IPS-18a (cell line): ENCODE results near the gene FUOM.
"Not testable (repeated sequence)": the region's sequence is repeated elsewhere in the genome, so short reads cannot be mapped to it uniquely, and the experiment has no call there.

Experiments
- H3K27ac ChIP-seq: one replicate; pipeline ENCODE4 v1.5.1; 2013; ENCODE audit warnings: low read length
- H3K27me3 ChIP-seq: one replicate; pipeline ENCODE4 v1.6.1; 2013; ENCODE audit warnings: mild to moderate bottlenecking, low read length; ENCODE audit not compliant: control insufficient read depth, insufficient read depth
- H3K36me3 ChIP-seq: one replicate; pipeline ENCODE4 v1.6.1; 2013; ENCODE audit warnings: low read depth, low read length; ENCODE audit not compliant: control insufficient read depth
- H3K4me1 ChIP-seq: one replicate; pipeline ENCODE4 v1.6.1; 2013; ENCODE audit warnings: low read depth, low read length; ENCODE audit not compliant: control insufficient read depth
- H3K4me3 ChIP-seq: one replicate; pipeline ENCODE4 v1.5.1; 2013; ENCODE audit warnings: low read length
- H3K9ac ChIP-seq: one replicate; pipeline ENCODE4 v1.6.1; 2013; ENCODE audit warnings: mild to moderate bottlenecking, low read length, moderate library complexity
- H3K9me3 ChIP-seq: one replicate; pipeline ENCODE4 v1.6.1; 2013; ENCODE audit warnings: low read depth, low read length; ENCODE audit not compliant: control insufficient read depth

The FUOM gene

DNA sequence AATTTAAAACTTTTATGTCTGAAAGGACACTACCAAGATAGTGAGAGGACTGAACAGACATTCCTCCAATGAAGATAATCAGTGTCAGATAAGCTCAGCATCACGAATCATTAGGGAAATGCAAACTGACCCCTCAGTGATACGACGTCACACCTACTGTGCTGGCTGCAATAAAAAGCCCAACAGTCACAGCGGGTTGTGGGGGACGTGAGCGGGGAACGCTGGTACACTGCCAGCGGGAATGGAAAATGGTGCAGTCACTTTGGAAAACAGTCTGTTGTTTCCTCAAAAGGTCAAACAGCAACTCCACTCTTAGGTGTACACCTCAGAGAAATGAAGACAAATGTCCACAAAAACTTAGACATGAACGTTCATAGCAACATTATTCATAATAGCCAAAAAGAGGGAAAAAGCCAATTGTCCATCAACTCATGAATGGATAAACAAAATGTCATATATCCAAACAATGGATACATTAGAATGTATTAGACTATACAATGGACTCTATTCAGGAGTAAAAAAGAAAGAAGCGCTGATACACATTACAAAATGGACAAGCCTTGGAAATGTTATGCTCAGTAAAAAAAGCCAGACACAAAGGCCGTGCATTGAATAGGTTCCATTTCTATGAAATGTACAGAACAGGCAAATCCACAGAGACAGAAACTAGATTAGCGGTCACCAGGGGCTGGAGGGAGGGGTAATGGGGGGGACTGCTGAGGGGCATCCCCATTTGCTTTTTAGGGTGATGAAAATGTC is 17.7 kb upstream of the FUOM start:
- no peaks in the 10 kb centered on the region for H3K9me3 ChIP-seq
- peaks cover 2% of the 10 kb centered on the region for H3K36me3 ChIP-seq
- H3K27ac ChIP-seq, result no peak overlapping the region
- peaks cover 57% of the 10 kb centered on the region for H3K27me3 ChIP-seq
- H3K9ac ChIP-seq, result no peak overlapping the region
- no peak overlapping the region for H3K4me3 ChIP-seq
- peaks cover 2% of the 10 kb centered on the region for H3K4me1 ChIP-seq

- H3K4me1 ChIP-seq, result peaks cover 2% of the 10 kb centered on the region
- H3K36me3 ChIP-seq, result peaks cover 22% of the 10 kb centered on the region
- H3K9me3 ChIP-seq, result no peaks in the 10 kb centered on the region
- peak within 1 kb of the TSS; percentile 52 for H3K9ac ChIP-seq
- H3K27me3 ChIP-seq, result peaks cover 46% of the 10 kb centered on the region
- H3K4me3 ChIP-seq, result peak within 1 kb of the TSS; percentile 66
- no peak within 1 kb of the TSS for H3K27ac ChIP-seq
Measured at GRCh38 chr10:133373174-133374090, 15.6 kb upstream of the FUOM start, which contains the start of gene ECHS1. Gene ECHS1, minus strand, starts transcription at chr10:133373354. Its CDS starts 21 bp downstream, at chr10:133373333.

- Histone ChIP-seq H3K9me3 (no peaks in the 10 kb centered on the region), H3K4me3 (no peak overlapping the region), H3K27me3 (peaks cover 37% of the 10 kb centered on the region), H3K36me3 (peaks cover 25% of the 10 kb centered on the region), H3K9ac (no peak overlapping the region), H3K27ac (no peak overlapping the region), H3K4me1 (no peaks in the 10 kb centered on the region)
Measured at GRCh38 chr10:133372507-133372906, 14.7 kb upstream of the FUOM start.

GRCh38 chr10:133370030-133370786 is 12.4 kb upstream of the FUOM start:
- Histone ChIP-seq H3K27me3 (peaks cover 14% of the 10 kb centered on the region), H3K4me3 (no peak overlapping the region), H3K4me1 (no peaks in the 10 kb centered on the region), H3K36me3 (peaks cover 40% of the 10 kb centered on the region), H3K27ac (no peak overlapping the region), H3K9ac (no peak overlapping the region), H3K9me3 (no peaks in the 10 kb centered on the region)

GRCh38 chr10:133368153-133368552 is 10.3 kb upstream of the FUOM start:
- Histone ChIP-seq H3K4me3 (no peak overlapping the region), H3K36me3 (peaks cover 54% of the 10 kb centered on the region), H3K27me3 (no peaks in the 10 kb centered on the region), H3K9ac (no peak overlapping the region), H3K9me3 (no peaks in the 10 kb centered on the region), H3K4me1 (no peaks in the 10 kb centered on the region), H3K27ac (no peak overlapping the region)

DNA sequence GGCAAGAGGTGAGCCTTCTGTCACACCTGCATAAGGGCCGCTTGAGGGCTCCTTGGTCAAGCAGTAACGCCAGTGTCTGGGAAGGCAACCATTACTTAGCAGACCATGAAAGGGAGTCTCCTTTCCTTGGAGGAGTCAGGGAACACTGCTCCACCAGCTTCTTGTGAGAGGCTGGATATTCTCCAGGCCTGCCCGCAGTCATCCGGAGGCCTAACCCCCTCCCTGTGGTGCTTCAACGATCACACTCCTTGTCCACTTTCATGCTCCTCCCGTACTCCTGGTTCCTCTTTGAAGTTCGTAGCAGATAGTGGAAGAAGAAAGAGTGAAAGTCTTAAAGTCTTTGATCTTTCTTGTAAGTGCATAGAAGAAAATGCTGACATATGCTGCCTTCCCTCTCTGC is 9.6 kb upstream of the FUOM start:
- H3K9ac ChIP-seq, H3K27ac ChIP-seq, H3K4me3 ChIP-seq, H3K9me3 ChIP-seq, H3K4me1 ChIP-seq, H3K27me3 ChIP-seq: not testable (repeated sequence)
- H3K36me3 ChIP-seq, result peaks cover 61% of the 10 kb centered on the region

DNA sequence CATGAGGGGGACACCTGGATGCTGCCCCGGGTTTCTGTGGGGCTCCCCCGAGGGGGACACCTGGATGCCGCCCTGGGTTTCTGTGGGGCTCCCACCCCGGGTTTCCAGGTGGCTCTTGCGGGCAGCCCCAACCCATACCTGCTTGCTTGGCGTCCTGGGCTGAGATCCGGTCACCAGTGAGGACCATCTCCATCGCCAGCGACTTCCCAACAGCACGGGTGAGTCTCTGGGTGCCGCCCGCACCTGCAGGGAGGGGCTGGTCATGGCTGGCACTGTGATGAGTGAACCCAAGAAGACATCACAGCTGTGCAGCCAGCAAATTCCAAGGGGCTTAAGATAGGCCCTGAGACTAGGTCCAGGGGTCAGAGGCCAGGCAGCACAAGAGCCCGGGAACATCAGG is 8.9 kb upstream of the FUOM start:
- H3K27ac ChIP-seq, result no peak overlapping the region
- H3K9ac ChIP-seq, result no peak overlapping the region
- H3K4me1 ChIP-seq, result no peaks in the 10 kb centered on the region
- no peaks in the 10 kb centered on the region for H3K9me3 ChIP-seq
- peaks cover 68% of the 10 kb centered on the region for H3K36me3 ChIP-seq
- no peaks in the 10 kb centered on the region for H3K27me3 ChIP-seq
- no peak overlapping the region for H3K4me3 ChIP-seq

DNA sequence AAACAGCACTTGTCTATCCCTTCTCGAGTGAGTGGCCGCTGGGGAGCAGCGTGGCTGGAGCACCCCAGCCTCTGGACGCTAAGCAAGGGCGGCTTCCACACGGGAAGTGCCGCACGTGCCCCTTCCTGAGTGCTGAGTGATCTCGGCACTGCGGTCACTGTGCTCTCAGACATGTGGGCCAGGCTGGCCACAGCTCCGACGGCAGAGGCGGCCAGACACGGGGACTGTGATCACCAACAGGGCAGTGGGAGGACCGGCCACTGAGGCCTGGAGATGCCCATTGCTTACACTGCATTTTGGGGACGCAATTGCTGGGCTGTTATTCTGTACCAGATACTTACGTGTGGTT is 8.3 kb upstream of the FUOM start:
- Histone ChIP-seq H3K36me3 (peaks cover 68% of the 10 kb centered on the region), H3K27me3 (no peaks in the 10 kb centered on the region), H3K4me3 (no peak overlapping the region), H3K27ac (no peak overlapping the region), H3K4me1 (no peaks in the 10 kb centered on the region), H3K9ac (no peak overlapping the region), H3K9me3 (no peaks in the 10 kb centered on the region)

DNA sequence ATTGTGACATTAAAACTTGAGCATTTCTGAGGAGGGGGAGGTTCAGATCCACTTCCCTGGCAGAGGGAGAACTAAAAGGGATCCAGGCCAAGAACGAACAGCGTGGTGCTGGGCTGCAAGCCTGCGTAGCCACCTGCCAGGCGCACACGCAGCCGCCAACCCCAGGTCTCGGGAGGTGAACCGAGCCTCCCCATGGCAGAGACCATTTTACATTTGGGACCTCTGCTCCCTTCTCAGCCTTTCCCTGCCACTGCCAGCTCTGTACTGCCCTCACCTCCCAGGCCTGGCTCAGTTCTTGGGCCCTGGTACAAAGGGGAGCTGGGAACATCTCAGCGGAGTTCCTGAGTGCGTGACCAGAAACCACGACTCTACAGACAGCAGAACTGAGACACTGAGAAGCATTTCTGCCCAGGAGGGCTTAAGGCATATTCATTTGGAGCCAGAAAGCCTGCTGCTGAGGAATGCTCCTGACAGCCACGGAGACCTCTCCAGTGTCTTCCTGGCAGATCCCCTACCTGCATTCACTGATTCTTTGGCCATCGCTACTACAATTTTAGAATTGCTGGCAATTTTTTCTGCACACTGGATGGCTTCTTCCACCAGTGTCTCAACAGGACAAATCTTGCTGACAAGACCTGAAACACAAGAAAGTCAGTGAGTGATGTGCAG is 7.8 kb upstream of the FUOM start:
- no peak overlapping the region for H3K9ac ChIP-seq
- H3K36me3 ChIP-seq, result peaks cover 66% of the 10 kb centered on the region
- H3K27me3 ChIP-seq, result no peaks in the 10 kb centered on the region
- H3K4me1 ChIP-seq, result no peaks in the 10 kb centered on the region
- H3K4me3 ChIP-seq, result no peak overlapping the region
- no peak overlapping the region for H3K27ac ChIP-seq
- H3K9me3 ChIP-seq, result no peaks in the 10 kb centered on the region

DNA sequence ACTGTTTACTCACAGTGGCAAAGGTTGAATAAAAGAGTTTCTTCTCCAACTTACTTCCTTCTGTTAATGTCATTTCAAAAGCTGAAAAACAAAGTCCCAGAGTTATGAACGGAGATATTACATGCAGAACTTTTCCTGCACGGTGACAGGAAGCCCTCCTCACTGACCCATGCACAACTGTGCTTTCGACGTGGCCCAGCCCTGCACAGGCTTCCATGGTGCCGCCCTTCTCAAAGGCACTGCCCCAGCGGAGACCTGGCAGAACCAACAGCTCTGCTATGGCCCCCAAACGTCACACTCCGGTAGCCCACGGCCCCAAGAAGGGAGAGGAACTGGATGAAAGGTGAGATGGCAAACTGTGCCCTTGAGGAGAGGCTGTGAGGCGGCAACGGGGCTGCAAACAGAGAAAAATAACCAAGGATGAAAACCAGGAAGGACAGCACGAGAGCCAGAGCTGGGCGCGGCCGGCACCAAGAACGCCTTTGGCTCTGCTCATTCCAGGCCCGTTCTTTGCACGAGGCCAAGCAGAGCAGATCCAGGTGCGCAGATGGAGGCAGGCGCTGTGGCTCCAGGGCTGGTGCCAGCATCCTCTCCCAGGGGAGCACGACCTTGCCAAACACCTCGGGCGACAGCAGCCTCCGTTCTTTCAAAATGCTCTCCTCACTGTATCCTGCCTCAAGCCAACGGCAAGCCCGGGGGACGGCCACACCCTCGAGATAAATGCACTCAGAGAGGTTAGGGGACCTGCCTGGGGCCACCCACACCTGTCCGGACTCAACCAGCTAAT is 7.0 kb upstream of the FUOM start:
- H3K4me3 ChIP-seq, result no peak overlapping the region
- no peak overlapping the region for H3K27ac ChIP-seq
- H3K9ac ChIP-seq, result no peak overlapping the region
- H3K9me3 ChIP-seq, result no peaks in the 10 kb centered on the region
- no peaks in the 10 kb centered on the region for H3K4me1 ChIP-seq
- peaks cover 5% of the 10 kb centered on the region for H3K27me3 ChIP-seq
- H3K36me3 ChIP-seq, result peaks cover 58% of the 10 kb centered on the region
